ENCODE data around the gene TAF9. TPM values are rescaled to one million over a fixed set of nuclear protein-coding genes. Genes with fewer than 3 reads are reported as not detected.
"Not testable (repeated sequence)": the region's sequence is repeated elsewhere in the genome, so short reads cannot be mapped to it uniquely, and the experiment has no call there.

TAF9 gene
- total and polyA plus RNA-seq, 8 donors = 39.1 to 56.0 (median 52.3) TPM

DNA sequence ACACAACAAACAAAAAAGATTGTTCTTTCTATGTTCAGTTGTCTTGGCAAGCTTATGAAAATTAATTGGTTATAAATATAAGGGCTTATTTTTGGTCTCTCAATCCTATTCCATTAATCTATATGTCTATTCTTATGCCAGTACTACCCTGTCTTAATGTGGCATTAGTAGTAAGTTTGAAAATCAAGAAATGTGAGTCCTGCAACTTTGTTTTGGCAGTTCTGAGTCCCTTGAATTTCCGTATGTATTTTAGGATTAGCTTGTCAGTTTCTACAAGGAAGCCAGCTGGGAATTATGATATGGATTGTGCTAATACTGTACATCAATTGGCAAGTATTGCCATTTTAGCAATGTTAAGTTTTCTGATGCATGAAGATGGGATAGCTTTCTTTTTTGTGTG lies 26.2 kb downstream of the TAF9 start:
- Histone ChIP-seq H3K4me3 (no peak overlapping the region), H3K9me3 (no peaks in the 10 kb centered on the region), H3K27ac (no peak overlapping the region), H3K36me3 (no peaks in the 10 kb centered on the region), H3K4me1 (no peaks in the 10 kb centered on the region), H3K27me3 (no peaks in the 10 kb centered on the region)
- DNase-seq (no peak), ATAC-seq (no peak)
- TF ChIP-seq CTCF (IDR thresholded peaks at IDR 0.05) = no peak
- intact Hi-C loops (cut with DNase I) = no loop called here

- H3K27me3 ChIP-seq = no peaks in the 10 kb centered on the region
- H3K4me1 ChIP-seq = no peaks in the 10 kb centered on the region
- intact Hi-C loops (cut with DNase I) = no loop called here
- DNase-seq (no peak), ATAC-seq (no peak)
- H3K36me3 ChIP-seq = no peaks in the 10 kb centered on the region
- no peaks in the 10 kb centered on the region for H3K9me3 ChIP-seq
- no peak overlapping the region for H3K4me3 ChIP-seq
- no peak overlapping the region for H3K27ac ChIP-seq
- no peak for TF ChIP-seq CTCF (IDR thresholded peaks at IDR 0.05)
Measured at GRCh38 chr5:69341520-69342161, 27.7 kb downstream of the TAF9 start.

DNA sequence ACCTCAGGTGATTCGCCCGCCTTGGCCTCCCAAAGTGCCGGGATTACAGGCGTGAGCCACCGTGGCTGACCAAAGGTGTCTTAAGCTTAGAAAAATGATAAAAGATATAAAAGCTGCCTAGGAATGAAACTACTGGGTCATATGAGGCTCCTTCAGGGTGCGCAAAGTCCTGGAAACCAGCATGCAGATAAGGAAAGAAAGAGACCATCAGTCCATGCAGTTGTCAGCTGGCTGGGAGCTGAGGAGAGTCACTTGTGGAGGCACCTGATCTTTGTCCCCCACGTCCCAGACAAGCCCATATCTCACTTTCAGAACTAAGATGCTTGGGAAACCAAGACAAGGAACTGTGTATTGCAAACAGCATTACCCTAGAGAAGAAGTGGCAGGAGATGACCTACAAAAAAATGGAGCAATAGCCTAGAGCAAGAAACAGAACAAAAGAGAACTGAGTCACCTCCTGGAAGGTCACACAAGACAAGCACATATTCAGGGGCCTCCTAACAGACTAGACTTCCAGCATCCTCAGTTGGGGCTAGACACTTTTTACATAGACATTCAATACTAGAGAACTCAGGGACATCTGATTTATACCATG lies 33.9 kb downstream of the TAF9 start:
- H3K4me3 ChIP-seq = no peak overlapping the region
- H3K27ac ChIP-seq = peak overlapping the region in 1 of 2 donors; percentile 50
- no peak for DNase-seq
- no peaks in the 10 kb centered on the region for H3K36me3 ChIP-seq
- no peak for ATAC-seq
- intact Hi-C loops (cut with DNase I) = no loop called here
- no peaks in the 10 kb centered on the region for H3K9me3 ChIP-seq
- H3K27me3 ChIP-seq = no peaks in the 10 kb centered on the region
- no peak for TF ChIP-seq CTCF (IDR thresholded peaks at IDR 0.05)
- peaks cover 0 to 23% of the 10 kb centered on the region in 2 donors for H3K4me1 ChIP-seq

DNA sequence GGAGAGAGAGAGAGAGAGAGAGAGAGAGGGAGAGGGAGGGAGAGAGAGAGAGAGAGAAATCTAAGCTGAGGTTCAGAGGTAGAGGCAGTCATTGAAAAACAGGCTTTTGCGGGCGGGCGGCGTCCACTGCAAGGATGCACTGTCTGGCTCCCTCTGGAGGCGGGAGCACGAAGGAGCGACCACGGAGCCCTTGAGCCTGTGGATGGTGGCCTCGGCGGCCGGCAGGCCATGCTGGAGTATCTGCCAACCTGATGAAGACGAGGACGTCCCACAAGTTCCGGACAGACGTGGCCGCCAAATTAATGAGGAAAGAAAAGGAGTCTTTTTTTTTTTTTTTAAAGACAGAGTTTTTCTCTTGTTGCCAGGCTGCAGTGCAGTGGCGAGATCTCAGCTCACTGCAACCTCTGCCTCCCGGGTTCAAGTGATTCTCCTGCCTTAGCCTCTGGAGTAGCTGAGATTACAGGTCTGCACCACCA lies 34.5 kb downstream of the TAF9 start:
- Histone ChIP-seq H3K4me3 (no peak overlapping the region), H3K27me3 (no peaks in the 10 kb centered on the region), H3K27ac (peak overlapping the region in 1 of 2 donors; percentile 50), H3K4me1 (peaks cover 0 to 23% of the 10 kb centered on the region in 2 donors), H3K9me3 (no peaks in the 10 kb centered on the region), H3K36me3 (no peaks in the 10 kb centered on the region)
- intact Hi-C loops (cut with DNase I) = no loop called here
- ATAC-seq (peak; percentile 91), DNase-seq (peak; percentile 56 to 97 (median 88))
- TF ChIP-seq CTCF (IDR thresholded peaks at IDR 0.05) = peak; percentile 60 to 79

GRCh38 chr5:69333668-69334315 lies 35.5 kb downstream of the TAF9 start:
- peaks cover 0 to 23% of the 10 kb centered on the region in 2 donors for H3K4me1 ChIP-seq
- DNase-seq = peak in 1 of 4 donors; percentile 79
- ATAC-seq; H3K36me3 ChIP-seq; H3K4me3 ChIP-seq; H3K27me3 ChIP-seq; H3K27ac ChIP-seq; intact Hi-C loops (cut with DNase I); H3K9me3 ChIP-seq: not testable (repeated sequence)

Data from left lung (tissue), 10 donors.